AG09309 (cell line): ENCODE results near the gene PTPRN2.

Source experiments
- DNase-seq: peaks from one replicate; pipeline ENCODE4 v3.0.0-alpha.2; 2010; ENCODE audit warnings: low read depth
- H3K4me3 ChIP-seq: 2 replicates; pipeline ENCODE4 v1.5.1; 2011; ENCODE audit warnings: mild to moderate bottlenecking, low read depth, low read length, moderate library complexity; ENCODE audit not compliant: control insufficient read depth
- TF ChIP-seq, protein P1 (sequence below): IDR thresholded peaks from 2 replicates; pipeline ENCODE4 v1.5.1; 2011; ENCODE audit warnings: mild to moderate bottlenecking, low read depth, low read length, inconsistent platforms; ENCODE audit not compliant: insufficient read depth, control insufficient read depth; ENCODE audit errors: missing control alignments

Gene PTPRN2

DNA sequence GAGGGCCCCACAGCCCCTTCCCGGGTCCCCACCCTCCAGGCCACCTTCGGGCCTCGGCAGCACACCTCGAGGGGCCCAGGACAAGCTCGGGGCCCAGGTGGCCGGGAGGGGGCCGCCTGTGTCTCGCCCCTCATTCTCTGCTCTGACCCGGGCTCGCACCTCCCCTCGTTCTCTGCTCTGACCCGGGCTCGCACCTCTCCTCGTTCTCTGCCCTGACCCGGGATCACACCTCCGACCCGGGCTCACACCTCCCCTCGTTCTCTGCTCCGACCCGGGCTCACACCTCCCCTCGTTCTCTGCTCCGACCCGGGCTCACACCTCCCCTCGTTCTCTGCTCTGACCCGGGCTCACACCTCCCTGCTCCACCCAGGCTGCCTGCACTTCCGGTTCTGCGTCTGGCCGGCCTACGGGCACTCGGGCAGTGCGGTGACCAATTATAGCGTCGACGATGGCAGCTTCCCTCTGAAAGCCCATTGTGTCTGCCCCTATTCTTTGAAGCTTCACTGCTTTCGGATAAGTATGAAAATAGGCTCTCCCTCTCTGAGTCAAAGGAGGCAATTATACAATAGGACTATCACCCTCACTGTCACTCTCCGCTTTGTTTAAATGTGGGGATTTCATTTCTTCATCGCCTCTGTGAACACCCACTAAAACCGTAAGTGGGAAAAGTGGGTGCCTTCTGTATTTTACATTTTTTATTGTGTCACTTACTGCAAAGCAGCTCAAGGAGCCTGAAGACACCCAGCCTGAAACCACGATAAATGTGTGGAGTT lies 793.5 kb downstream of the PTPRN2 start:
- H3K4me3 ChIP-seq, result no peak overlapping the region
- no peak for DNase-seq
- TF ChIP-seq, protein P1, sequence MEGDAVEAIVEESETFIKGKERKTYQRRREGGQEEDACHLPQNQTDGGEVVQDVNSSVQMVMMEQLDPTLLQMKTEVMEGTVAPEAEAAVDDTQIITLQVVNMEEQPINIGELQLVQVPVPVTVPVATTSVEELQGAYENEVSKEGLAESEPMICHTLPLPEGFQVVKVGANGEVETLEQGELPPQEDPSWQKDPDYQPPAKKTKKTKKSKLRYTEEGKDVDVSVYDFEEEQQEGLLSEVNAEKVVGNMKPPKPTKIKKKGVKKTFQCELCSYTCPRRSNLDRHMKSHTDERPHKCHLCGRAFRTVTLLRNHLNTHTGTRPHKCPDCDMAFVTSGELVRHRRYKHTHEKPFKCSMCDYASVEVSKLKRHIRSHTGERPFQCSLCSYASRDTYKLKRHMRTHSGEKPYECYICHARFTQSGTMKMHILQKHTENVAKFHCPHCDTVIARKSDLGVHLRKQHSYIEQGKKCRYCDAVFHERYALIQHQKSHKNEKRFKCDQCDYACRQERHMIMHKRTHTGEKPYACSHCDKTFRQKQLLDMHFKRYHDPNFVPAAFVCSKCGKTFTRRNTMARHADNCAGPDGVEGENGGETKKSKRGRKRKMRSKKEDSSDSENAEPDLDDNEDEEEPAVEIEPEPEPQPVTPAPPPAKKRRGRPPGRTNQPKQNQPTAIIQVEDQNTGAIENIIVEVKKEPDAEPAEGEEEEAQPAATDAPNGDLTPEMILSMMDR, result no peak

GRCh38 chr7:157793087-157793353 lies 794.6 kb downstream of the PTPRN2 start:
- DNase-seq, result no peak
- TF ChIP-seq, protein P1, result no peak
- no peak overlapping the region for H3K4me3 ChIP-seq

DNA sequence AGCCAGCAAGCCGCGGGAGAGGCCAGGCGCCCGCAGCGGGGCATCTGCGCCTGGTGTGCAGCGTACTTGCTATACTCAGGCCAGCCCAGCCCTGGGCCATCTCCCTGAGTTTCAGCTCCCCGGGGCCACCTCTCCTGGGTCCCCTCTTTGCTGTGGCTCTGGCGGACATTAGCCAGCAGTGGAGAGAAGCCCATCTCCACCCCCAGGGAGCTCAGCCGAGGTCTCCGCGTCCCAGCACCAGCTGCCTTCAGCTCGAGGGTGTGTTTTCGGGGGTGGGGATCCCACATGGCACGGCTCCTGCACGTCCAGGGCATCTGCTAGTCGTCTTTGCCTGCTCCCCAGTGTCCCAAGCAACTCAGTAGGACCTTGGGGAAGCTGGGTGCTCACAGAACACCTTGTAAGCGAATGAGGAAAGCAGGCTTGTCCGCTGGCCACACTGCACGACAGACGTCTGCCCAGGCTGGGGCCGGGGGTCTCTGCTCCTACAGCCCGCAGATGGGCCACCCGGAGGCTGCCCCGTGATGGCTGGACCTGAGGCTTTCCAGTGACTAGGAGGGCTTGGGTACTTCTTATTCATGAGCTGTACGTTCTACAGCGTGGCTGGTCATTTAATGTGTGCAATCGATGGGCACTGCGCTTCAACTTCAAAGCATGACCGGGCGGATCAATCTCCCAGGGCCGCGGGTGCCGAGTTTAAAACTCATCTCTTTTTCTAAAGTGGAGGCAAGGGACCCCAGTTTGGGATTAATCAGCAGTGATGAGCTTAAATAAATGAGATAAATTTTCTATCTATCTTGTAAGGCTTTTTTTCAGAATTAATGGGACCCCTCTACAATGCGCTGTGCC lies 795.2 kb downstream of the PTPRN2 start:
- no peak overlapping the region for H3K4me3 ChIP-seq
- DNase-seq, result no peak
- TF ChIP-seq, protein P1, result no peak

- H3K4me3 ChIP-seq, result no peak overlapping the region
- DNase-seq, result no peak
- TF ChIP-seq, protein P1, result no peak
Measured at GRCh38 chr7:157791666-157792065, 796.0 kb downstream of the PTPRN2 start.

DNA sequence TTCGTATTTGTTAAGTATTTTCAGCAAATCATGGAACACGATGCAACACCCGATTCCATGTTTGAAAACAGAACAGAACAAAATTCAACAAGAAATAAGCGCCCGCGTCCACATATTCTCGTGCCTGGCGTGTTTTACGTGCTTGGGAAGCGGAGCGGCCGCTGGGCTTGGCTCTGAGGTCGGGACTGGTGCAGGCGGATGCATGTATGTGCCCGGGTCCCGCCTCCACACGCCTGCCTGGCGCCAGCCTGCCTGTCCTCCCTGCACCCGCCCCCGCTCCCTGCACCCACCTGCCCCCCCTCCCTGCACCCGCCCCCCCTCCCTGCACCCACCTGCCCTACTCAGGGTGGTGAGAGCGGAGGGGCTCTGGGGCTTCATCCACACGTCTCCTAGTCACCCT lies 796.4 kb downstream of the PTPRN2 start:
- DNase-seq, result no peak
- TF ChIP-seq, protein P1, result no peak
- no peak overlapping the region for H3K4me3 ChIP-seq

DNA sequence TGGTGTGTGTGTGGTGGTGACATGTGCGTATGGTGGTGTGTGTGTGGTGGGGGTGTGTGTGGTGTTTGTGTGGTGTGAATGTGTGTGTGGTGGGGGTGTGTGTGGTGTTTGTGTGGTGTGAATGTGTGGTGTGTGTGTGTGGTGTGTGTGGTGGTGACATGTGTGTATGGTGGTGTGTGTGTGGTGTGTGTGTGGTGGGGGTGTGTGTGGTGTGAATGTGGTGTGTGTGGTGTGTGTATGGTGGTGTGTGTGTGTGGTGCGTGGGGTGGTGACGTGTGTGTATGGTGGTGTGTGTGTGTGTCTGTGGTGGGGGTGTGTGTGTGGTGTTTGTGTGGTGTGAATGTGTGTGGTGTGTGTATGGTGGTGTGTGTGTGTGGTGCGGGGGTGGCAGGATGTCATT lies 797.7 kb downstream of the PTPRN2 start:
- H3K4me3 ChIP-seq, result no peak overlapping the region
- TF ChIP-seq, protein P1, result no peak
- DNase-seq, result no peak
